NCI-H187 (cell line): Measurements from ENCODE around the gene CHURC1.

Experiments
- DNase-seq, 2 experiments: peaks; one replicate each; lab custom pipeline; 2025; lab: John Stamatoyannopoulos, UW

The CHURC1 gene

GRCh38 chr14:64938972-64939816 lies 24.9 kb downstream of the CHURC1 start:
- no peak for DNase-seq

GRCh38 chr14:64939817-64940190 lies 25.5 kb downstream of the CHURC1 start:
- DNase-seq = no peak

- DNase-seq = no peak
Observed at GRCh38 chr14:64940336-64940910, 26.2 kb downstream of the CHURC1 start.

GRCh38 chr14:64942531-64943111 lies 28.4 kb downstream of the CHURC1 start, which contains the start of gene GPX2:
GPX2 (minus strand) TSS chr14:64942745; CDS start chr14:64942726, 19 bp downstream.
- peak; percentile 81 to 88 for DNase-seq

- DNase-seq = no peak
Observed at GRCh38 chr14:64943556-64943955, 29.3 kb downstream of the CHURC1 start.

- DNase-seq = no peak
Observed at GRCh38 chr14:64944041-64944440, 29.8 kb downstream of the CHURC1 start.

GRCh38 chr14:64944861-64945260 lies 30.6 kb downstream of the CHURC1 start:
- no peak for DNase-seq

- DNase-seq = no peak
Observed at GRCh38 chr14:64945431-64946178, 31.4 kb downstream of the CHURC1 start.

GRCh38 chr14:64946310-64947045 lies 32.2 kb downstream of the CHURC1 start:
- DNase-seq = no peak

- DNase-seq = no peak
Observed at GRCh38 chr14:64947710-64948611, 33.7 kb downstream of the CHURC1 start.

- DNase-seq = no peak
Observed at GRCh38 chr14:64948612-64949210, 34.5 kb downstream of the CHURC1 start.

GRCh38 chr14:64950889-64951288 lies 36.6 kb downstream of the CHURC1 start:
- DNase-seq = no peak

GRCh38 chr14:64951291-64951690 lies 37.0 kb downstream of the CHURC1 start:
- DNase-seq = no peak

- no peak for DNase-seq
Observed at GRCh38 chr14:64951724-64952123, 37.5 kb downstream of the CHURC1 start.

GRCh38 chr14:64952598-64953309 lies 38.5 kb downstream of the CHURC1 start:
- no peak for DNase-seq

GRCh38 chr14:64953310-64953654 lies 39.0 kb downstream of the CHURC1 start:
- DNase-seq = no peak

- DNase-seq = no peak
Observed at GRCh38 chr14:64953661-64954060, 39.4 kb downstream of the CHURC1 start.

- DNase-seq = no peak
Observed at GRCh38 chr14:64954491-64955240, 40.4 kb downstream of the CHURC1 start.

- DNase-seq = no peak
Observed at GRCh38 chr14:64955297-64955696, 41.0 kb downstream of the CHURC1 start.
